Chondrocyte (in vitro differentiated cells): ENCODE data around the gene FAF2. TPM values are rescaled to one million over a fixed set of nuclear protein-coding genes. Genes with fewer than 3 reads are reported as not detected.

Experiments used
- DNase-seq: peaks from one replicate; pipeline ENCODE4 v3.0.0; 2021; ENCODE audit warnings: mixed read lengths, low spot score
- H3K27ac Mint-ChIP-seq: one replicate; pipeline ENCODE4 v1.8.0; 2021; ENCODE audit warnings: mild to moderate bottlenecking, moderate library complexity, mixed read lengths; ENCODE audit not compliant: unreplicated experiment
- H3K27me3 Mint-ChIP-seq: 2 replicates; pipeline ENCODE4 v1.8.0; 2021; ENCODE audit warnings: low read depth, mixed read lengths
- H3K36me3 Mint-ChIP-seq: 2 replicates; pipeline ENCODE4 v1.8.0; 2021; ENCODE audit warnings: low read depth, mixed read lengths
- H3K4me1 Mint-ChIP-seq: 2 replicates; pipeline ENCODE4 v1.8.0; 2021; ENCODE audit warnings: low read depth, mild to moderate bottlenecking, mixed read lengths
- H3K4me3 Mint-ChIP-seq: one replicate; pipeline ENCODE4 v1.8.0; 2021; ENCODE audit warnings: mild to moderate bottlenecking, moderate library complexity, mixed read lengths; ENCODE audit not compliant: unreplicated experiment
- H3K9me3 Mint-ChIP-seq: 2 replicates; pipeline ENCODE4 v1.8.0; 2021; ENCODE audit warnings: low read depth, mixed read lengths
- total RNA-seq: library from RNA; stranded (reverse); gene quantifications from 3 replicates; pipeline ENCODE4 v1.2.1, GENCODE V29; 2021
- TF ChIP-seq, protein P1 (sequence below): fragments of 200-600 bp; sonication (generic); IDR thresholded peaks from 2 replicates; pipeline ENCODE4 v1.5.0; 2021; ENCODE audit warnings: antibody characterized with exemption, mild to moderate bottlenecking, moderate library complexity

The FAF2 gene
- total RNA-seq, 1 donor from 2014 or later = 40.0 TPM

GRCh38 chr5:176461349-176461748, 13.2 kb downstream of the FAF2 start:
- Mint-ChIP-seq H3K9me3 (no peaks in the 10 kb centered on the region), H3K27me3 (no peaks in the 10 kb centered on the region), H3K36me3 (peaks cover 2% of the 10 kb centered on the region), H3K27ac (no peak overlapping the region), H3K4me3 (no peak overlapping the region), H3K4me1 (peaks cover 35% of the 10 kb centered on the region)
- no peak for DNase-seq
- TF ChIP-seq, protein P1, sequence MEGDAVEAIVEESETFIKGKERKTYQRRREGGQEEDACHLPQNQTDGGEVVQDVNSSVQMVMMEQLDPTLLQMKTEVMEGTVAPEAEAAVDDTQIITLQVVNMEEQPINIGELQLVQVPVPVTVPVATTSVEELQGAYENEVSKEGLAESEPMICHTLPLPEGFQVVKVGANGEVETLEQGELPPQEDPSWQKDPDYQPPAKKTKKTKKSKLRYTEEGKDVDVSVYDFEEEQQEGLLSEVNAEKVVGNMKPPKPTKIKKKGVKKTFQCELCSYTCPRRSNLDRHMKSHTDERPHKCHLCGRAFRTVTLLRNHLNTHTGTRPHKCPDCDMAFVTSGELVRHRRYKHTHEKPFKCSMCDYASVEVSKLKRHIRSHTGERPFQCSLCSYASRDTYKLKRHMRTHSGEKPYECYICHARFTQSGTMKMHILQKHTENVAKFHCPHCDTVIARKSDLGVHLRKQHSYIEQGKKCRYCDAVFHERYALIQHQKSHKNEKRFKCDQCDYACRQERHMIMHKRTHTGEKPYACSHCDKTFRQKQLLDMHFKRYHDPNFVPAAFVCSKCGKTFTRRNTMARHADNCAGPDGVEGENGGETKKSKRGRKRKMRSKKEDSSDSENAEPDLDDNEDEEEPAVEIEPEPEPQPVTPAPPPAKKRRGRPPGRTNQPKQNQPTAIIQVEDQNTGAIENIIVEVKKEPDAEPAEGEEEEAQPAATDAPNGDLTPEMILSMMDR = no peak

- H3K27me3 Mint-ChIP-seq = no peaks in the 10 kb centered on the region
- TF ChIP-seq, protein P1 = no peak
- no peaks in the 10 kb centered on the region for H3K9me3 Mint-ChIP-seq
- no peak for DNase-seq
- H3K27ac Mint-ChIP-seq = no peak overlapping the region
- no peak overlapping the region for H3K4me3 Mint-ChIP-seq
- H3K36me3 Mint-ChIP-seq = peaks cover 2% of the 10 kb centered on the region
- peaks cover 40% of the 10 kb centered on the region for H3K4me1 Mint-ChIP-seq
Observed at GRCh38 chr5:176463113-176463764, 15.1 kb downstream of the FAF2 start.

DNA sequence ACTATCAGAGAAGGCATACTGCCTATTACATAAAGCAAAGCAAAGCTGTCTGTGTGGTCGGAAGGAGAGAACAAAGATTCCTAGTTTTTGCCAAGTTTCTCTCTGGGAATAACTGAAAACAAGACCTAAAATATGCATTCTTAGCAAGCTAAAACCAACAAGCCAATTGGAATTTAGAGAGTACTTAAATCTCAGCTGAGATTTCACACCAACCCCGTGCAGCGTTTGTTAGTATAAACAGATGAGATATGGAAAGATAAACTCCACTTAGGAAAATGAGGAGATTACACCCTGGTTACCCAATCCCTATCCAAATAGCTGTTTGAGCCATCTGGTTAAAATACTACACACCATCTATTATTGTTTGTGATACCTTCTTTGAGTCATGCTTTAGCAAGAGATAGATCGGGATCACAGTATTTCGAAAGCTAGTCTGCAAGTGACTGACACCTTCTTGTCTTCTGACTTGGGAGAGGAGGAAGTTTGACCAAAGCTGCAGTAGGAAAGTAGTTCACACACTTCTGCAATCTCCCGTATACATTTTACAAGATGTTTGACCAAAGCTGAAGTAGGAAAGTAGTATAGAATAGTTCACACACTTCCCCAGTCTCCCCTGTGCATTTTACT, 18.2 kb downstream of the FAF2 start:
- Mint-ChIP-seq H3K4me3 (peak overlapping the region; percentile 2), H3K4me1 (peaks cover 30% of the 10 kb centered on the region), H3K27me3 (no peaks in the 10 kb centered on the region), H3K27ac (peak overlapping the region; percentile 58), H3K36me3 (no peaks in the 10 kb centered on the region), H3K9me3 (no peaks in the 10 kb centered on the region)
- no peak for DNase-seq
- TF ChIP-seq, protein P1 = no peak

DNA sequence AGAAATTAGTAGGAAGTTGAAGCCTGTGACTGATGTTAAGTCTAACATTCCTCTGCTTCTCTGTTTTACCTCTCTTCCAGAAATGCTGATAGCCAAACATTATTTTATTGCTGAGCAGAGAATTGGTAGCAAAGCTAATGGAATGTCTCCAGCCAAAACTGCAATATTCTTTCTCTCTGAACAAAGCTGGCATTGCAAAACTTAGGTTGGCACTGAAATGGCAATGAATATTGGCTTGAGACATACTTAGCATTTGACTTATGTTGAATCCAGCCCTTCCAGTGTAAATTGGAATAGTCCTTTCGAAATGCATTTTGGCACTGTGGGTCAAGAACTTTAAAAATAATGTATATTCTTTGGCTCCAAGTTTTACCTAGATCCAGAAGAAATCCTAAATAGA, 21.1 kb downstream of the FAF2 start:
- peaks cover 4% of the 10 kb centered on the region for H3K9me3 Mint-ChIP-seq

DNA sequence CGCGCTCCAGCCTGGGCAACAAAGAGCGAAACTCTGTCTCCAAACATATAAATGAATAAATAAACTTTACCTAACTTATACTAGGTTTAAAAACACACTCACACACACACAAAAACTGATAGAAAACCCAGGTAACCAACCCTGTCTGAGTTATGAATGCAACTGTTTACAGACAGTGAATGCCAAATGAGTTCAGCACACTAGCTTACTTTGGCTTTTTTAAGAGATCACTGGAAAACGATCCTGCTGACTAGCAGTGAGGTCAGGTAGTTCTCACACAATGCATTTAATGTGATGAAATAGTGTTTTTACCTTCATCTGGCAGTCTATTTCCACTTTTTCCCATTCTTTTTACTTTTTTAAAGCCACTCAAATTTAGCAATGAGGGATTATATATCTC, 22.4 kb downstream of the FAF2 start:
- no peak overlapping the region for H3K27ac Mint-ChIP-seq
- no peaks in the 10 kb centered on the region for H3K27me3 Mint-ChIP-seq
- peaks cover 4% of the 10 kb centered on the region for H3K36me3 Mint-ChIP-seq
- peaks cover 8% of the 10 kb centered on the region for H3K9me3 Mint-ChIP-seq
- DNase-seq = no peak
- peaks cover 42% of the 10 kb centered on the region for H3K4me1 Mint-ChIP-seq
- no peak overlapping the region for H3K4me3 Mint-ChIP-seq
- TF ChIP-seq, protein P1 = no peak

More for the DNA sequence above, 21.1 kb downstream of the FAF2 start:
- Mint-ChIP-seq H3K4me3 (no peak overlapping the region), H3K27ac (no peak overlapping the region), H3K27me3 (no peaks in the 10 kb centered on the region), H3K4me1 (peaks cover 37% of the 10 kb centered on the region), H3K36me3 (peaks cover 4% of the 10 kb centered on the region)
- TF ChIP-seq, protein P1 = no peak
- DNase-seq = no peak
